ENCODE results near the gene NFKBIZ.
"Not testable (repeated sequence)": the region's sequence is repeated elsewhere in the genome, so short reads cannot be mapped to it uniquely, and the experiment has no call there.

Gene NFKBIZ

DNA sequence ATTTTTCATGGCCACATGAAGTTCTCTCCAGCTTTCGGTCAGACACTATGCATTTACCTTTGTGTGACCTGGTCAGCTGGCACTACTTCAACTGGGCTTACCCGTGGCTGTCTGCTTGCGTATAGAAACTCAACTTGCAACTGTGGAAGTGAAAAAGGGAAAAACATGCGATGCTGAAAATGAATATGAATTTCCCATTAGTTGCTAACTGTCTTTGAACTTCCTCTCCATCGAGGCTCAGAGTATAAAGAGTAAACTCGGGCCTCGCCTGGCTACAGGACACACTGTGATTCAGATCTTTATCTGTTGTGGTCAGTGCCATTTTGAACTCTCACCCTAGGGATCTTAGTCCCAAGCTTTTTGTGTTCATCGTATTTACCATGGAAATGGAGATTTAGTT is 26.8 kb downstream of the NFKBIZ start:
- DNase-seq: no peak

DNA sequence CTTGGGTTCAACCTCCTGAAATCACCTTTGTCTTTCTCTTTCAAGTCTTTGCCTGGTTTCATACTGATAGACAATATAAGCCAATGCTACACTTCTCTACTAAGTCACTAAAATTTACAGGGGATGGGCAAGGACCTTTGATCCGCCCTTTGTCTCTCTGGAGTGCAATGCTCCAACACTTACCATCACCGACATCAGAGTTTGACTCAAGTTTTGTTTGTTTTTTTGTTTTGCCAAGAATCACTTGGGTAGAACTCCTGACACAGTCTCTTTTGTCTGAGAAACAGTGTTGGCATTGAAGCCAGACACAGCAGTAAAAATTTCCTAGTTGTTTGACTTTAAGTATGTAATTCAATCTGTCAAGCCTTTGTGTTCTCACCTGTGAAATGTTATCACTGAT is 29.3 kb downstream of the NFKBIZ start:
- no peak for DNase-seq

DNA sequence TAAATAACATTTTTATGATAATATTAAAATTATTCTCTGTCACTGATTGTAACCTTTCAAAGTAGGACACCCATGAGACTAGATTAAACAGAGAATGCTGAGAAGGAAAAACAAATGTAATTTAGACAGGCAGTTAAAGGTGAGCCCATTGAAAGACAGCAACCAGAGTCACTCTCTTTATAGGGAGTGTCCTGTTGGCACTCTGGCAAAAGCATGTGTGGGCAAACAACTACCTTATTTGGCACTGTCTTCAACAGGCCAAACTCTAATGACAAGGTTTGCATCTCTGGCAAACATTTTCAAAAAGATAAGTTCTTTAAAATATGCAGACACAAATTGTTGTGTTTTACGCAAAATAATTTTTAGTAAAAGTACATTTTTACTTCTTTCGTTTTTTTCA is 29.8 kb downstream of the NFKBIZ start:
- DNase-seq: no peak

DNA sequence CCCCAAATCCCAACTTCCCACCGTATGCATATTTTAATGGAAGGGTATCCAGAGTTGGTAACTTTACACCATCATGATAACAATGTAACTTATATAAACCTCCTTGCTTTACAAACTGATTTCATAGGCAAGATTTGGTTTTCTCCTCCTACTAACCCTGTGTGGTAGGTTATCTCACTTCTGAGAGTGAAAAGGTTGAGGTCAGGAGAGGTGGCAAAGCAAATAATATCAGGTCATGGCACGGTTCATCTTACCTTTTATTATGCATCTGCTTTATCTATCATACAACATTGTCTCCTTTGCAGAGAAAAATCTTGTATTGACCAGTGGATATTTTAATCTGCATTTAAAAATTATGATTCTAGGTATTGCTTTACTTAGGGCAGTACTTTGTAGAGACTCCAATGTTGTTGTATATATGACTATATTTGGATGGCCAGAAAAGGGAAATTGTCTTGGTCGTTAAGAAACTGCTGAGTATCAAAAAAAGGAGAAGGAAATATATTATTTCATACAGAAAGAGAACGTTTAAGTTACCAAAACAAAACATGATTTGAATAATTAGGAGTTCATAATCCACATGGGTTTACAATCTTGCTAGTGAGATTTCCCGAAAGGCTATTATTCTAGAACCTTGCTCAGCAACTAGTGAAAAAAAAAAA is 30.4 kb downstream of the NFKBIZ start:
- DNase-seq: no peak

DNA sequence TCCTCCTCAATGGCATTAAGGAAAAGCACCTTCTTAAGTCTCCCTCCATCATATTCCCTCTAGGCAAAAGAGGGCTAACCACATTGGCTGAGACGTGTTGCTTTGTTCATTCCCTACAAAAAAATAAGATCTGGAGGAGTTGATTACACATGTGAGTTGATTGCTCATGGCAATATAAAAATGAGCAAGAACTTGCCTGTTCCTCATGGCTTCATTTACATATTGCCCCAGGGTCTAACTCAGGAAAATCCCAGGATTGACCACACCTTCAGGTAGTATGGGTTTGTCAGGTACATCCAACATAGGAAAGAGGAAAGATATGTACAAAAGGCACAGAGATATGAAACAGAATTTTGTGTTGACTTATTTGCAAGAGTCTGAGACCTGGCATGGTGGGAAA is 35.5 kb downstream of the NFKBIZ start:
- DNase-seq: no peak

DNA sequence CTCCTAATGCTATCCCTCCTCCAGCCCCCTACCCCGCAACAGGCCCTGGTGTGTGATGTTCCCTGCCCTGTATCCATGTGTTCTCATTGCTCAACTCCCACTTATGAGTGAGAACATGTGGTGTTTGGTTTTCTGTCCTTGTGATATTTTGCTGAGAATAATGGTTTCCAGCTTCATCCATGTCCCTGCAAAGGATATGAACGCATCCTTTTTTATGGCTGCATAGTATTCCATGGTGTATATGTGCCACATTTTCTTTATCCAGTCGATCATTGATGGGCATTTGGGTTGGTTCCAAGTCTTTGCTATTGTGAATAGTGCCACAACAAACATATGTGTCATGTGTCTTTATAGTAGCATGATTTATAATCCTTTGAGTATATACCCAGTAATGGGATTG is 36.3 kb downstream of the NFKBIZ start:
- DNase-seq: not testable (repeated sequence)

DNA sequence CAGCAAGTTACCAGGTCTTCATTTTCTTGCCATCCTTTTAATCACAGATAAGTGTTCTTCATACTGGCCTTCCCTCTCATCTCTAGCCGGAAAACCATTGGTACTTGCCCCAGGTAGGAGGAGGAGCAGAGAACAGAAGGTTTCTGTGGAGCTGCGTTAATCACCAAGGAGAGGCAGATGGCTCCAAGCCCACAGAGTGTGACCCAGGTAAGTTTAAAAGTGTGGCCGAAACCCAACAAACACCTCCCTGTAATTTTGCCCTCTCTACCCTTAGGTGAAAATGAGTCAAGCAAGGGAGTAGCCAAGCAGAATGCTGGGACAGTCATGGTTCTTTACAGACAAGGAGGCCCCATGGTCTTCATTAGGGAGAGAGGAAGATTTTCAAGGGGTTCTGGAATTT is 37.3 kb downstream of the NFKBIZ start:
- no peak for DNase-seq

DNA sequence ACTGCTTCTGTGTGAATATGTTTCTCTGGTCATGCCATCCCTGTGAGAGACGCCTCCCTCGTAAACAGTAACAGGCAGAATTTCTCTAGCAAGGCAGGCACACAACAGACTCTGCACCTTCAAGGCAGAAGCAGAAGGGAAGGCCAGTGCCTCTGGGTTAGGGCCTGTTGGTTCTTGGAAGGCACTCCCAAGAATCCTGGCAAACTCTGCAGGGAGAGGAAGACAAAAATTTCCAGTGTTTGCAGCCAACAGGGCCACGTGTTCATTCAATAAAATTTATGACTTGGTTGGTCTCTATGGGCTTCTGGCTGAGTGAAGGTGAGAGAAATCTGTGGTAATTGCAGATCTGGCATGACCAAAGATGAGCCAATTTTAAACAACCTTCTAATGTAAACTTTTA is 39.3 kb downstream of the NFKBIZ start:
- DNase-seq: no peak

DNA sequence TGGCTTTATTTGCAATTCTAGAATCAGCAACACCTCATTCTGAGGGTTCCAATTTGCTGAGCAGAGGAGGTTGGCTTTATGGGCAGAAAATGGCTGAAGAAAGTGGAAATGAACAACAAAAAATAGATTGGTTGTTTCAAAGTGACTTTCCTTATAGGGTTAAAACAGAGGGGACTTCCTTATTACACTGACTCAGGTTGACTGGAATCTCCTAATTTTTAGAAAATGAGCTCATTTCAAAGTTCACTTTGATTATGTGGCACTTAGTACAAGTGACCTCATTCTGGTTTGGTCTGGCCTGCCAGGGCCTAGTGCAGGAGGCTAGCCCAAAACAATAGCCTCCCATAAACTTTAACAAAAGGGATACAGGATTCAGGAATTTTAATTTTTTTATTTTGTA is 41.4 kb downstream of the NFKBIZ start:
- DNase-seq: no peak

DNA sequence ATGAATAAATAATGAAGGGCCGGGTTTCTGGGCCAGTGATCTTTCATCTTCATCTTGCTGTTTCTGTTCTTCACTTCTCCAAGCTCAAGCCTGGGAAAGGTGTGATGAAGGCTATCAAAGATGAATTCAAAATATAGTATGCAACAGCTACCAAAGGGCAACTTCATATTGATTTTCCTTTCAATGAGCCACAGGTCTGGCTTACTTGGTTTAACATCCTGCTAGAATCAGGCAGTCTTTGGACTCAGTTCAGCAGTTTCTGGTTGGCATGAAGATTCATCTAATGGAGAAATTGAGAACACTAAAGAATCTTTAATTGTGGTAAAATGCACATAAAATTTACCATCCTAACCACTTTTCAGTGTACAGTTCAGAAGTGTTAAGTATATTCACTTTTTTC is 43.3 kb downstream of the NFKBIZ start:
- DNase-seq: no peak

DNA sequence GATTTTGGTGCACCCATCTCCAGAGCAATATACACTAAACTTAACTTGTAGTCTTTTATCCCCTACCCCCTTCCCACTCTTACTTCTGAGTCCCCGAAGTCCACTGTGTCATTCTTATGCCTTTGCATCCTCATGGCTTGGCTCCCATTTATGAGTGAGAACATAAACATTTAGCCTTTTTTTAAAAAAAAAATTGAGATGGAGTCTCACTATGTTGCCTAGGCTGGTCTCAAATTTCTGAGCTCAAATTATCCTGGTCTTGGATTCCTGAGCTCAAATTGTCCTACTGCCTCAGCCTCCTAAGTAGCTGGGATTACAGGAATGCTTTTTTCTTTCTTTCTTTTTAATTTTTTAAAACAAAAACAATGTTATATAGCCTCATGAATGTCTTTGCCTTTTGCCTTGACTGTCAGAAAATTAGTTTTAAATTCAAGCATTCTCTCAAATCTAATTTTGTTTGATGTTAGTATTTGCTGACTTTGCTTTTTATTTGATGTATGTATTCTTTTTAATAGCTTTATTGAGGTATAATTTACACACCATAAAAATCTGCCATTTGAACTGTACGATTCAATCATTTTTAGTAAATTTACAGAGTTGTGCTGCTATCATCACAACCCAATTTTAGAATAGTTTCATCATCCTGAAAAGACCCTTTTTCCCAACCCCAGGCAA is 46.9 kb downstream of the NFKBIZ start:
- no peak for DNase-seq

DNA sequence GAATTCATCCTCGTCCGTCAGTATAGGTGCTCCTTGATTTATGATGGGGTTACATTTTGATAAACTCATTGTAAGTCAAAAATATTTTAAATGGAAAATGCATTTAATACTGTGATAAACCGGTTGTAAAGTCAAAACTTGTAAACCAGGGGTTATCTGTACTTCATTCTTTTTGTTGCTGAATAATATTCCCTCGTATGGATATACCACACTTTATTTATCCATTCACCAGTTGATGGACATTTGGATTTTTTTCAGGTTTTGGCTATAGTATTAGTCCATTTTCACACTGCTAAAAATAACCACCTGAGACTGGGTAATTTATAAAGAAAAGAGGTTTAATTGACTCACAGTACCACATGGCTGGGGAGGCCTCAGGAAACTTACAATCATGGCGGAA is 47.7 kb downstream of the NFKBIZ start:
- DNase-seq: no peak

DNA sequence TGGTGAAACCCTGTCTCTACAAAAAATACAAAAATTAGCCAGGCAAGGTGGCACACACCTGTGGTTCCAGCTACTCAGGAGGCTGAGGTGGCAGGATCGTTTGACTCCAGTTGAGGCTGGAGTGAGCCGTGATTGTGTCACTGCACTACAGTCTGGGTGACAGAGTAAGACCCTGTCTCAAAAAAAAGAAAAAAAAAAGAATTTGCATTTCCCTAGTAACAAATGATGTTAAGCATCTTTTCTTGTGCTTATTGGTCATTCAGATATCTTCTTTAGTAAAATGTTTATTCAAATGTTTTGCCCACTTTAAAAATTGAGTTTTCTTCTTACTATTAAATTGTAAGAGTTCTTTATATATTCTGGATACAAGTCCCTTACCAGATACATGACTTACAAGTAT is 48.7 kb downstream of the NFKBIZ start:
- DNase-seq: no peak

DNA sequence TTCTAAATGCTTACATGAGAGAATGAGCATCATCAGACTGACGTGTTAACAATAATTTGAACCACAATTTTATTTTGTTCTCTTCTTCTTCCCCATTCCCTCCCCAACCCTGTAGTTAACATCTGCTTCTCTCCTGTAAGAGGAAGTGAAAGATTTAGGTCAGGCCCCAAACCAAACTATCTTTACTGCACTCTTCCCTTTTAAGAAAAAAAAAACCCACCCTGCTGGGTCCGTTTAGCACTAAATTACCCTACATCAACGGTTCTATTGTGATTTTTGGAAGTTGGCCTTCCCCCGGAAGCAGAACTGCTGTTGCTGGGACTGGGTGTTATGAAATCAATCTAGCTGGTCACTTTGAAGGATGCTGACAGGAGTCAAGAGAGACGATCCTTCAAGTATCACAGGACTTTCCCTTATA is 49.4 kb downstream of the NFKBIZ start:
- DNase-seq: no peak

DNA sequence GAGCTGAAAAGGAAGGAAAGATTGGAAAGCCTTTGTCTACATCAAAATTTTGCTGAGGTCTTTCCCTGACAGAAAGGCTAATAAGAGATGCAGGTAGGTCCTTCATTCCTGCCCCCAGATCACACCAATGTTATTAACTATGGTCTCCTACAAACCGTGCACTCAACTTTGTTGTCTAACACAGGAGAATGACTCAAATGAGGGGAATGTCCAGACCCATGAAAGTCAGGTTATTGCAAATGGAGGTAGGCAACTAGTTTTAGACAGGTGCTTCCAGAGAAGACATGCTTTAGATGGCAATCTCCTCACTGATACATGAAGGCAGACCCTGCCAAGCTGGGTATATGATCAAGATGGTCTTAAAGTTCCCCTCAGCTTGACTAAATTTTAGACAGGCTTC is 51.0 kb downstream of the NFKBIZ start:
- no peak for DNase-seq

DNA sequence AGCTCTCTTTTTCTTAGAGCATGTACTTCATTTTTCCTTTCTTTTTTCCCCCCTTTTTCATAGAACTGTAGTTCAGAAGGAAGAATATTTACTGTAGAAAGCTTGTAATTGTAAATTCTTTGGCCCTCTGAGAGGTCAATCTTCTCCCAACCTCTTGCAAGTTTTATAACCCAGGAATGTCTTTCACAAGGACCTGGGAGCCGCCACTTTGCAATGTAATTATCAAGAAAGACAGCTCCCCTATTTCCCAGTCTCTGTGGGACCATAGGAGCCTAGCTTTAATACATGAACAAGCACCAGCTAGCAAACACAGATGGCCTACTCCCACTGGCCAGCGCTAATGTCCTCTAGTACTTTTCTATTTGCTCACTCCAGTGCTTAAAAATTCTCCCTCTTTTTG is 51.4 kb downstream of the NFKBIZ start:
- DNase-seq: no peak

DNA sequence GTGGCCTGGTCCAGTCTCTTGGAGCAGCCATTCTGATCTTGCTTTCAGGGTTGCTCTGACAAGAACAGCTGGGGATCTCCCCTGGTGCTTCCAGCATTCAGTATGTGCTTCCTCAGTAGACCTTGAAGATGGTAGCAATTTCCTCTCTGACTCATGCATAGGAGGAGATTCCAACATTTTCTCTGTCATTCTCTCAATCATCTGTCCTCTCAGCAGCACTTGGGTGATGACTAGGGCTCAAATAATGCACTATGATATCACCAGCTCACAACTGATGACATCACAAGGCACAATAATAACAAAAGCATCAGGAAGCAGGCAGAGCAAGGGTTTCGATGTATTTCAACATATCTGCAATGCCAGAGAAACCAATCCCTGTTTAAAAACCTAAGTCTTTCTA is 52.7 kb downstream of the NFKBIZ start:
- no peak for DNase-seq

DNA sequence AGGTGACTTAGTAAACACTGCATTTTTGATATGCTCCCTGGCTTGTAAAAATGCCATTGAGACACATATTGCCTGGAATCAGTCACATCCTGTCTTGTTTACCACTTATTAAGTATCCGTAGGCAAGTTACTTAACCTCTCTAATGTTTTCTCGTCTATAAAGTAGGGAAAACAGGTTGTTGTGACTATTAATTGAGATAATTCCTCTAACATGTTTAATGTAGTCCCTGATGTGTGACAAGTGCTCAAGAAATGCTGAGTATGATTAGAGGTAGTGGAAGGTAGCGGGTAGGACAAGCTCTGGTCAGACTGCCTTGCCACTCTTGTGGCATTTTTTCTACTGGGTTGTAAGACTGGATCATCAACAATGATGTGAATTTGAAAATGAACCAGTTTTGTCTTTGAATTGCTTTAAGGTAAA is 54.1 kb downstream of the NFKBIZ start:
- no peak for DNase-seq

DNA sequence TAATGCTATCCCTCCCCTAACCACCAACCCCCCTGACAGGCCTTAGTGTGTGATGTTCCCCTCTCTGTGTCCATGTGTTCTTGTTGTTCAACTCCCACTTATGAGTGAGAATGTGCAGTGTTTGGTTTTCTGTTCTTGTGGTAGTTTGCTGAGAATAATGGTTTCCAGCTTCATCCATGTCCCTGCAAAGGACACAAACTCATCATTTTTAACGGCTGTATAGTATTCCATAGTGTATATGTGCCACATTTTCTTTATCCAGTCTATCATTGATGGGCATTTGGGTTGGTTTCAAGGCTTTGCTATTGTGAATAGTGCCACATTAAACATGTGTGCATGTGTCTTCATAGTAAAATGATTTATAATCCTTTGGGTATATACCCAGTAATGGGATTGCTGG is 56.3 kb downstream of the NFKBIZ start:
- not testable (repeated sequence) for DNase-seq

Data from activated CD4-positive, CD25-positive, alpha-beta regulatory T cell treated with anti-CD3 and anti-CD28 coated beads, Interleukin-2, amount 50 U/mL, for 72 hours (primary cell).